Renal pelvis (tissue), 4 donors: Measurements from ENCODE around the gene SRPX2. TPM values are rescaled to one million over a fixed set of nuclear protein-coding genes. Genes with fewer than 3 reads are reported as not detected.
"Not testable (repeated sequence)": the region's sequence is repeated elsewhere in the genome, so short reads cannot be mapped to it uniquely, and the experiment has no call there.

Experiments used
- DNase-seq: peaks from one replicate; pipeline ENCODE4 v3.0.0-alpha.2; 2013
- polyA plus RNA-seq, 3 donors: library from polyadenylated mRNA; unstranded; fragments of 120-200 nt; gene quantifications; one replicate each; pipeline ENCODE4 v1.2.1, GENCODE V29; 2013; ENCODE audit not compliant: insufficient read length in 3 of 3

SRPX2 gene
- polyA plus RNA-seq, 3 donors = 11.6 to 14.8 (median 11.8) TPM

DNA sequence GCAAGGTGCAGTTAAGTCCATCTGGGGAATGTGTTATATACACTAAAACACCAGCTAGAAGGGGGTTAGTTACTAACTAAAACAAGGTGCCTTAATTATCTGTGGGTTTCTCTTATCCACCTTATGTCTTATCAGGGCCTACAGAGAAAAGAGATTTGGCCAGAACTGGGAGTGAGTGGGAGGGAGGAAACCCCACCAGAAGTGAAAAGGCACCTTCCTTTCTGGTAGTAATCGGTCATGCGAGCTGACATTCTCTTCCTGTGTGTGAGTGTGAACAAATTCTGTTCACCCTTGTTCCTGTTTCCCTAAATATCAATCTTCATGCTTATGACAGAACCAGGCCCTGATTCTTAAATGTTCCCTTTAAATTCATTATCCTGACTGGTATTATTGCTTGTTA lies 43.5 kb downstream of the SRPX2 start:
- DNase-seq = no peak

DNA sequence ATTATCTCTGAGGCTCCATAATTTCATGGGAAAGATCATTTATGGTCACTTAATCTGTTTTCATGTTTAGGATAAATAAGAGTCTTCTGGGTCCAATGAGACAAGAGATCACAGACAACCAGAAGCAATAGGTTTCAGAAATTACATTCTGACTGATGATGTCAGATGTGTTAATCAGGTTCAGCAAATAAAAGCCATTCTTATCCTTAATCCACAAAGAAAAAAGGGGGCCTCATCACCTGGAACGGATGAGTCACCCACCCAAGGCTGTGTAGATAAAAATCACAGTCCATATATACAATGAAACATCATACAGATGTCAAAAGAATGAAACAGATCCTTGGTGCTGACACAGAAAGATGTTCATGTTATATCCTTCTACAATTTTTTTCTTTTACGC lies 51.3 kb downstream of the SRPX2 start:
- DNase-seq = no peak

GRCh38 chrX:100695991-100696390 lies 52.0 kb downstream of the SRPX2 start:
- no peak for DNase-seq

- no peak for DNase-seq
Observed at GRCh38 chrX:100696699-100697351, 52.8 kb downstream of the SRPX2 start.

GRCh38 chrX:100698551-100698950 lies 54.6 kb downstream of the SRPX2 start:
- no peak for DNase-seq

DNA sequence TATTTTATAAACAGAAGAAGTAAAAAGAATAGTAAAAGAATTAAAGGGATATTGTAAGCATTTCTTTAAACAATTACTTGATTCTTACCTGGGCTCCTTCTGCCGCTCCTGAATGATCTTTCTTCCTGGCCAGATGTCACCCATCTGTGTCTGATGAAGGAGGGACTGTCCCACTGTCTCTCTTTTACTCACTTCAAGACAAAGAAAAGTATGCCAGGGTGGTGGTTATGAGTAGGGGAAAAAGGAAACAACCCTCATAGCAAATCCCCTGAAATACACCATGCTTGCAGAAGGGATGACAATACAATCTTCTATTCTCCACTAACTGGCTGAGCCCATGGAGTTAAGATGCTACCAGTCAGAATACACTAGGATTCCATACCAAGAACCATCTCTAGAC lies 56.8 kb downstream of the SRPX2 start:
- DNase-seq = no peak

GRCh38 chrX:100704581-100705203 lies 60.7 kb downstream of the SRPX2 start:
- DNase-seq = no peak

DNA sequence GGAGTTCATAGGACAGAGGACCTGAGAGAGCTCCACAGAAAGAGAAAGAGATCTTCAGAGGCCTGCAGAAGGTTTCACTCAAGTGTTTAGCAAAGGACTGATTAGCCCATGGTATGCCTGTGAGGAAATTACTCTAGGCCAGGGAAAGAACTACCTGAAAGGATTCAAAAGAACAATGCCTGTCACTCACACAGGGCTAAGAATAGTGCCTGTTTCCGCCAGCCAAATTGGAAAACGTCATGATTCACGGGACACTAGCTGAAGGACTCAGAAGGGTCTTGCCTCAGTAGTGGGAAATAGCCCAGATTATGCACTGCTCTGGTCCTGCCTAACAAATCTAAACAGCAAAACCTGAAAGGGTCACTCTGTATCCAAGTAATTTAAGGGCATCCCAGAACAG lies 66.8 kb downstream of the SRPX2 start:
- no peak for DNase-seq

- DNase-seq = no peak
Observed at GRCh38 chrX:100717363-100717762, 73.4 kb downstream of the SRPX2 start.

DNA sequence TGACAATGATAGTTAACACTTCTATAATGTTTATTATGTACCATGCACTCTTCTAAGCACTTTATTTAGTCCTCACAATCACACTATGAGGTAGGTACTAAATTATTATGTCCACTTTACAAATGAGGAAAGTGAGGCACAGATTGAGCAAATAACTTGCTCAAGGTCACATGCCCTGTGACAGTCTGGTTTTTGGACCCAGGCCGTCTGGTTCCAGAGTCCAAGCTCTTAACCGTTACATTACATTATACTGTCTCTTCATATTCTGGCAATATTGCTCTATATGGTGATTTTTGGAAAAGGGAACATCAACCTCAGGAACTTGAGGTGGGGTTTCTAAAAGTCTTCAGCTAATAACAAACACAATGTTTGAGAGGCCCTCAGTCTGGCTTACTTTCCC lies 75.1 kb downstream of the SRPX2 start:
- no peak for DNase-seq

DNA sequence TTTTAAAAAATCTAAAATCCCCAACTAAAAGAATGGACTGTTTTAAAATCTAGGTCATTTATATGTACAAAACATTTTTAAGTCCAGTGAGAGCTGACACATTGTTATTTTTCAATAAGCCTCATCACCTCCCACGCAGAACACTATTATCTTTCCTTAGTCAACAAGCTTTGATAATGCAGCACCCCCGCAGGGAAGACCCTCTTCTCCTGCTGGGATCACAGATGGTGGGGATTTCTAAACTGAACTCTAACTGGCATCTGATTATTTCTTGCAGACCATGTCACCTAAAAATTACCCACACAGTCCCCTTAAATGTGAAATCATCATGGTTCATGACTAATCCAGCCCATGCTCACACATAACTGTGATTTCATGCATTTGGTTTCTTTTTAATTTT lies 76.3 kb downstream of the SRPX2 start:
- DNase-seq = no peak

DNA sequence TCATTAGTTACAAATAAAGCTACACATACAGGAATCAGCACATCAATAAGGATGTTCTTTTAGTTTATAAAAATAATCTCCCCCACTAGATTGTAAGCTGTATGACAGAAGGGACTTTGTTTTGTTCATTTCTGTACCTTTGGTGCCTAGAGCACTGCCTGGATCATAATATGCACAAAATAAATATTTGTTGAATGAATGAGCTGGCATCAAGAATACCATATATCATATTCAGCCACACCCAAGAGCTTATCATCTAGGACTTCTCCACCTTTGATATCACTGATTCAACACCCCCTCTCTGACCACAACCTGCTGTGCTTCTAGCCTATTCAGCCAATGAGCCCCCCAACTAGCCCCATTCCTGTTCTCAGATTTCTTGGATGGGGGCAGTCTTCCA lies 77.3 kb downstream of the SRPX2 start:
- DNase-seq = no peak

DNA sequence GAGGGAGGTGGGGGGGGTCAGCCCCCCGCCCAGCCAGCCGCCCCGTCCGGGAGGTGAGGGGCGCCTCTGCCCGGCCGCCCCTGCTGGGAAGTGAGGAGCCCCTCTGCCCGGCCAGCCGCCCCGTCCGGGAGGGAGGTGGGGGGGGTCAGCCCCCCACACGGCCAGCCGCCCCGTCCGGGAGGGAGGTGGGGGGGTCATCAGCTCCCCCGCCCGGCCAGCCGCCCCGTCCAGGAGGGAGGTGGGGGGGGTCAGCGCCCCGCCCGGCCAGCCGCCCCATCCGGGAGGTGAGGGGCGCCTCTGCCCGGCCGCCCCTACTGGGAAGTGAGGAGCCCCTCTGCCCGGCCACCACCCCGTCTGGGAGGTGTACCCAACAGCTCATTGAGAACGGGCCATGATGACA lies 80.0 kb downstream of the SRPX2 start:
- not testable (repeated sequence) for DNase-seq

Other genes with a start within 250 kb of the SRPX2 start
- 1 to 10 TPM; 1.6 to 2.8 (median 2.3) TPM for gene PCDH19, start 233.9 kb upstream of the SRPX2 start, polyA plus RNA-seq
- gene TNMD, start 59.3 kb upstream of the SRPX2 start, polyA plus RNA-seq = 1 to 10 TPM; 2.5 to 4.6 (median 3.0) TPM
- gene TSPAN6, start 7.4 kb upstream of the SRPX2 start, polyA plus RNA-seq = 100 to 1,000 TPM; 149 to 158 (median 150) TPM
- 10 to 100 TPM; 16.3 to 31.6 (median 21.8) TPM for gene SYTL4, start 87.9 kb downstream of the SRPX2 start, polyA plus RNA-seq
- 10 to 100 TPM; 21.7 to 25.5 (median 23.1) TPM for gene CSTF2, start 176.2 kb downstream of the SRPX2 start, polyA plus RNA-seq
- gene NOX1, start 230.2 kb downstream of the SRPX2 start, polyA plus RNA-seq = under 1 TPM; 0.50 to 0.71 (median 0.65) TPM